Activated T-cell treated with anti-CD3 and anti-CD28 coated beads for 24 hours (primary cell): Measurements from ENCODE around the gene SPRR5.

ENCODE experiments used
- DNase-seq: peaks from one replicate; pipeline ENCODE4 v3.0.0-alpha.2; 2020; ENCODE audit warnings: low read depth

SPRR5 gene

DNA sequence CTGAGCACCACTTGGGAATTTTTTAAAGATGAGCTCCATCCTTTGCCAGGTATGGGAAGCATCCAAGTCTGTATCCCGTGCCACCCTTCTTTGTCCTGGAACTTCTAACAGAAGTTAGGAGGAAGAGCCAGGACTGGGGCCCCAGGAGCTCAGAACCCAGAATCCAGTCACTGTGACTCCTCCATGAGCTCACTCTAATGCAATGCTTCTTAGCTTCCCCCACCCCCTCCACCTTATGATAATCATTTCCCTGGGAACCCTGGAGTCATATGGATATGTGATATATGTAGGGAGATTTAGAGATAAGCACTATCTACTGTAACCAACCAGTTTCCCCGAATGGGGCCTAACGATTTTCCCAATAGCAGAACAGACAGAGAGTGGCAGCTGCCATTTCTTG is 758 bp upstream of the SPRR5 start:
- no peak for DNase-seq

DNA sequence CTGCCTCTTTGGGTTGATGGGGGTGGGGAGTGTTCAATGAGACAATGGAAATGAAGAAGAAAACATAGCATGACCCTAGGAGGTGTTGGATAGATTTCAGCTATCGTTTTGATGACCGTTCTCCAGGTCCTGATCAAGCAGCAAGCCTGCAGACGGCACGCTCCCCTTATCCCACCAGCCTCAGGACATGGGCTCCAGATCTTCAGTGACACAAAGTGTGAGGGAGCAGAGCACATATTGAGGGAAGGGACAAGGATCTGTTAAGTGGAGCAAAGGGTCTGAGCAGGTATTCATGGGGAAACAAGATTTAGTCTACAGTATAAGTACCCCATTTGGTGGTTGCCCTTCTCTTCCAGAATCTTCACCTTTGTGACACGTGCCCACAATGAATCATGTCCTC is 4.7 kb downstream of the SPRR5 start:
- DNase-seq, result no peak

DNA sequence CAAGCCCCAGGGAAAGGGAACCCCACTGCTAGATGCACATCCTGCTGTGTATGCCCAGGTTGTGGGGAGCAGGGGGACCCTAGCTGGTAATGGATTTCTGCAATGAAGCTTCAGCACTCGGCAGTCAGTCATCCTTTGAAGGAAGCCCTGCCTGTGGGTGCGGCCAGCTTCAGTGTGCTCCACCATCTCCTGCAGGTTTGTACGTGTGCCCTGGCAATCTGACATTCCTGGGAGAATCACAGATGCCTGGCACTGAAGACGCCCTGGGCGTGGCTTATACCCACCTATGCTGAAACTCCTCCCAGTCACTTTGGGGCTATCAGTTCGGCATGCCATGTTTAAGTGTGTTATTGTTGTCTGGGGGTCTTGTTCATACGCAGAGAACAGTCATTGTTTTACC is 6.8 kb downstream of the SPRR5 start:
- no peak for DNase-seq

DNA sequence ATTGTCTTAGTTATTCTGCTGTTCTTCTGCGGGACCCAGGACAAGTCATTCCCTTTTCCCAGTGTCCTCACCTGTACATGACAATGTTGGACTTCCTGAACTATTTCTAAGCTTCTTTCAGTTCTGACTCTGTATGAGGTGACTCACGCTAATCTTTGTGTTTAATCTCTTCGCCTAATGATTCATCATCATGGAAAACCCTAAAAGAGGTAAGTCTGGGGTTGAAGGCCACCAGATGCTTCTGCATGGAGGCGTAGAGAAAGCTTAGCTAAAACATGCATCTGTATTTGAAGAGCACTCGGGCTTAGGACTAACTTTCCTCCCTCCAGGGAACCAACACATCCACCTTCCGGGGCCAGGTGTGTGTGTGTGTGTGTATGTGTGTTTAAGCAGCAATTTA is 7.4 kb downstream of the SPRR5 start:
- no peak for DNase-seq

DNA sequence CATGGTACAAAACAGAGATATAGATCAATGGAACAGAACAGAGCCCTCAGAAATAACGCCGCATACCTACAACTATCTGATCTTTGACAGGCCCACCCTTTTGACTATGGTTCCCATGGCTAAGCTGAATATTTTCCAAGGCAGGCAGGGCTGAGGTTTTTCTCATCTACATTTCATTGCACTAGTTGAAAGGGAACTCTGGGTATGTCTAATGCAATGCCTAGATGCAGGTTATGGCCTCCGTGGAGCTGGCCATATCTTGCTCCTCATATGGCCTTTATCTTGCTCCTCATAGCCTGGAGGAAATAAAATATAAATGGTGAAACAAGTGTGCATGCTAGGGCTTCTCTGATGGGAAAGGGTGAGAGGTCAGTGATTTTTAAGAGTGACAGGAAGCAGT is 10.6 kb downstream of the SPRR5 start:
- no peak for DNase-seq

DNA sequence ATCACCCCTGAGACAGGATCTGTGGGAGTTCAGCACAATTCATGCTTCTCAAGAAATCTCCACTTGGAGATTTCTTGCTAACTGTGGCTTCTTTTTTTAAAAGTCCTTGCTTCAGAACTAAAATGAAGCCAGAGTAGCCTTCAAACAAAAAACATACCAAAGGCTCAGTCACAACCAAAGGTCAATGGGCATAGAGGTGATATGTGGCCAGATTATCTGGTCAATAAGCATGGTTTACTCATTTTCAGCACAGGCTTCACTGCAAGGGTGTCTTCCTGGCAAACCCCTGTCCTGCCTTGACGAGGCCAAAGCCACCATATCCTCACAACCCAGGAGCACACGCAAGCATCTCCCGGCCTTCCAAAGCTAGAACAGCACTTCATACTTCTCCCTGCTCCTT is 12.3 kb downstream of the SPRR5 start:
- DNase-seq, result no peak

DNA sequence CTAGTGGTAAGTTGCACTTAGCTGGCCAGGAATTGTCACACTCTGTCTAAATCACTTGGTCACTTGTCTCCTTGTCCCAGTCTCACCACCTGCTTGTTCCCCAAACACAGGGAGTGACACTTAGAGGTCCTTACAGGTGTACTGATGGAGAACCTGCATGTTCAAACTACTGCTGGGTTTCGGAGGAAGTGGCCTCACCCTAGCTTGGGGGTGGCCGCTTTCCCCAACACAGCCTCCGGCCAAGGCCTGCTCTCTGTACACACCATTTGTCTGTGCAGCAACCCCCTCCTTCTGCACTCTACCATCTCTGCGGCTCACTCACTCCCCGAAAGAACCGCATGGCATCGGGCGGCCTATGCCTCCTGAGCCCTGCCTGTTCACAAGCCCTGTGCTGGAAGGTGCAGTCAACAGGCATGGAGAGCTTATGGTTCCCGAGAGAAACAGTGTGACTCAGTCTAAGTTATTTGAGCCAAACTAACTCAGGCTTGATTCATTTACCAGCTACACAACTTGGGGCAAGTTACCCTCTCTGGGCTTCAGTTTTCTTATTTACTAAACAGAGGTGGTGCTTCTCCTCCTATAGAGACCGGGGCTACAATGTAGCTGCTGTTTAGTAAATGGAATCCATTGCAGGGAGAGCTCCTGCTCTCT is 12.9 kb downstream of the SPRR5 start:
- no peak for DNase-seq

DNA sequence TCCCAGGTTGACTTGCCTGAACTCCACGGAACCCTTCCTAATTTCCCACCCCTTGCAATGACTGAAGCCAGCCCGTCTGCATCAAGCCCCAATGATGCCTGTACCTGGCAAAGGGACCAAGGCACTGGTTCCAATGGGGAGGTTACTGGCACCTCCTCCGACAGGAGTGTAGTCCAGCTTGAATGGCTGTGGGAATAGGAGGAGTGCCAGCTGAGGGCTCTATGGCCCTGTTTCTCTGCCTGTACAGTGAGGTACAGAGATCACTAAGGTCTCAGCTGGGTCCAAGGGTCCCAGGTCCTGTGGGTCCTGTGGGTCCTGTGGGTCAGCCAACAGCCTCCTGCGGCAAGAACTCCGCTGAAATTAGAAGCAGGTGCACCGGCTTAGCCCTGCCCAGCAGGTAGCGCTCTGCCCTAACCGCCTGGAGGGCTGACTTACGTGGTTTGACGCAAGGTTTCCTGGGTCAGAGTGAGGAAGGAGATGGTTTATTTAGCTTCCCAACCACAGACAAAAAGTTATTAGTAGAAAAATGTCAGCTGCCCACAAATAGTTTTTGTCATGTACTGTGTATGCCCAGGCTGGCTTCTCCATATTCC is 13.5 kb downstream of the SPRR5 start:
- no peak for DNase-seq

DNA sequence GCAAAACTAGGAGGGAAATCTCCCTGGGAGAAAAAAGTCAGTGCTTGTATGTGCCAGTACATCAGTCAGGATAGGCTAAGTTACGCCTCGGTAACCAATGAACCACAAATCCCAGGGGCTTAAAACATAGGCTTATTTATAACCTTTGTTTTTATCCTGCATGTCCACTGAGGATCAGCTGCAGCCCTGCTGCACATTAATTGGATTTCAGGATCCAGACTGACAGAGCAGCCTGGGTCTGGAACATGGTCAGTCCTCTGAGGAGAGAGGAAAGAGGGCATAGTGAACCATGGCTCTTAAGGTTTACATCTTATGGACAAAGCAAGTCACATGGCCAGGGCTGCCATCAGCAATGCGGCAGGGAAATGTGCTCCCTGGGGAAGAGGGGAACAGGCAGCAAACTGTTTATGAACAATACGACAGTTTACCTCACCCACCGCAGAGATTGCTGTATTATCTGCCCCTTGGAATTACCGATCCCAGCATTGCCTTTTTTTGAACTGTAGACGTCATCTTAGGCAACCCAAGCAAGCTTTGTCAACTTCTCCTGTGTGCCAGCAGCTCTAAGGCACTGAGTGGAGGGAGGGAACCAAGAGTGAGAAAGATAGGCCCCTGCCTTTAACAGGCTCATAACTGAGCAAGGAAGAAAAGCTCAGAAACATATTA is 14.4 kb downstream of the SPRR5 start:
- DNase-seq, result no peak

DNA sequence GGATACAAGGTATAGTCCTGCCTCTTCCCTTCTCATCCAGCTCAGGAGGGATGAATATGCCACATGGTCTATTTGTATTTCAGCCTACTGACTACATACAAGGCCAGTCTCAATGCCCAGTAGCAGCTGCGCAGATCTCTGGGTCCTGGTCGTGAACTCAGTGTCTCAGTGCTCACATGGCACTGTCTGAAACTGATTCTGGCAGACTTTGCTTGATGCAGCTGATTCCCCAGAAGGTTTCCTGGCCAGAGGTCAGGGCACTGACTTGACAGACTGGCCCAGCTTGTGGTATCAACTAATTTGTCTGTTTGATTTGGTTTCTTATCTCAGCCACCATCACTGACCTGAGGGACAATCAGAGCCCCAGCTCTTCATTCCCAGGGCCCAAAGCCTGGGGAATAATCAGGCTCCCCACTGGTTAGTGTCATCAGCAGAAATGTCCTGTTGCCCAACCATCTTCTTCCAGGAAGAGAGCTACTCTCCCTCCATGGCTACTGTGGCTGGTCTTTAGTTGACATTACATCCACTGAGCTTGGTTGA is 15.9 kb downstream of the SPRR5 start:
- no peak for DNase-seq

DNA sequence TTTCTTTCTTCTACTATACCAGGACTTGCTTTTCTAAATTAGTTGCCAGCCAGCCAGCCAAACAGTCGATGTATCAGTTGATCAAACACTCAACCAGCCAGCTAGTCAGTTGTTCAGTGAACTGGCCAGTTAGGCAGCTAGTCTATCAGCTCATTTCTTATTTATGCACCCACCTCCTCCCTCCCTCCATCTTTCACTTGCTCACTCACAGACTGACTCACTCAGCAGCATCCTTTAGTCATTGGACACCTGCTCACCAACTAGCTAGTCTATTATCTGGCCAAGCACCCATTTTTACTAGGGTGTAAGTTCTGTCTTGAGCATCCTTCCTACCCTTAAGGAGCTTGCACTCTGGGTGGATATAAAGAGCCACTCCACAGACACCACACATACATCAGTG is 17.5 kb downstream of the SPRR5 start:
- no peak for DNase-seq

DNA sequence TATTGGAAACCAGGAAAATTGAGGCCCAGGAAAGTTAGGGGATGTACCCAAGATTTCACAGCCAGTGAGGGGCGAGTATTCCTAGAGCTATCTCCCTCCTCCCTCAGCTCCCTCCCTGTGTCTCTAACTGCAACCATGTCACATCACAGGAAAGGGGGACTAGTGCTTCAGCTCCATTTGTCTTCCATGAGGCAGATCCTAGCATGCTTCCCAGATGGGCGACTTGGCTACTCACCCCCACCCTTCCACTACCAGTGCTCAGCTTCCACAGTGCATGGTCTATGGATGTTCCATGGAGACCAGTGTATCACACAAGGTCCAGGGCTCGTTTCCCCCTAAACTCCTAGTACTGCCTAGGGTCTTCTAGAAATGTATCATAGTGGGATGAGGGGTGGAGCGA is 18.8 kb downstream of the SPRR5 start:
- DNase-seq, result no peak

DNA sequence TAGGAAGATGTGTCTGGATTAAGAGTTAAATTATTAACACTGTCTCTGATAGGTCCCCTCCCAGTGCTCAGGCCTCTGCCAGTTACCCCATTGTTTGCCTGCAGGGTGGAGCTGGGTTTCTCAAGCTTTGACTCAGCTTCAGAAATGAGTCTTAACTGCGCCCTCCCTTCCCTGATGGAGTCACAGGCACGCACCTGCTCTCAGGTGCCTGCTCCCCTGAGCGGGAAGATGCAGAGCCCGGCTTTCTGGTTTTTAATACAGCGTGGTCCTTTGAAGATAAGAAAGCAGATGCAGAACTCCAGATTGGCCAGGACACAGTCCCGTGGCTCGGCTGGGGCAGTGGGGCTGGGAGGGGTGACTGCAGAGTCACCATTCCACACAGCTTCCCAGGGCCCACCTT is 20.2 kb downstream of the SPRR5 start:
- no peak for DNase-seq

DNA sequence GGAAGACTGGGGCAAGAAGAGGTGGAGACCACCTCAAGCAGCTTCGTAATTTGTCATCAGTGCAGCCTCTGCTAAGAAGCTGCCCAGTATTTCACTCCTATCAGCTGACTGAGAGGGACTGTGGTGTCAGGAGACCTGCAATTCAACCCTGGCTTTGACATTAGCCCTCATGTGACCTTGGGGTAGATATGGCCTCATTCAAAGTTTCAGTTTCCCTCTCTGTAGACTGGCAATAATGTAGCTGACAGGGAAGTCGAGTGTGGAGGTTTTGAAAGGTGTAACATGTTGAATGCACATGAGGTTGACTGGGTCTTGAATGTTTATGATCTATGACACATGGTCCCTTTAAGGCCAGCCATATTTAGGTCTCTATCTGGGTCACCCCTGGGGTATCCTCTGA is 21.2 kb downstream of the SPRR5 start:
- DNase-seq, result no peak

DNA sequence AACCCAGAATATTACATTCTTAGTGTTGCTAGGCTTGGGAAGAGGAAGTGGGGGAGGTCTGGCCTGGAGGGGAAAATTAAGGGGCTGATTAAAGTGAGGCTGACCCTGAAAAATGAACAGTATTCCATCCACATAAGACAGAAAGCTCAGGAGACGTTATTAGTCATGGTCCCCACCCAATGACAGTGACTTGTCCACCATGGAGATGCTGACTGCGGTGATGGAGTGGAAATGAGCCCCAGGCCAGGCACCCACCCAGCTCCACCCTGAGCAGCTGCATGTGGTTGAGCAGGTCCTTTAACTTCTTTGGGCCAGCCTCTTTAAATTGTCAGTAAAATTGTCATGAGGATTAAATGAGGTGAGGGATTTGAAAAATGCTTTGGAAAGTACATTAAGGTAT is 22.0 kb downstream of the SPRR5 start:
- DNase-seq, result no peak

DNA sequence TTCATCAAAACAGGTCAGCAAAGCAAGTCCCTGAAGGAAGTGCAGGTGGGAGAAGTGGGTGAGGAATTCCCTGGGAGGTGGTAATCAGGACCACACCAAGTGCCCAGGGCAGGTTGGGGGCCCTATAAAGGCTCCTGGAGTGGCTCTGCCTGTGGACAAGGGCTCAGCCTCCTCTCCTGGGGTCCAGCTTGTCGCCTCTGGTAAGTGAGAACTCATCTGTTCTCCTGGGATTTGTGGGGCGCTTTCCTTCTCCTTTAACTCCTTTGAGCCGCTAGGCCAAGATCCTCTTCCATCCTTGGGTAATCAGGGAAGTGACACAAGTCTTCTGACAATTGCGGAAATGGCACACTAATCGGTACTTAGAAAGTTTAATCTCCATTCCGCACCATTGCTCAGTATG is 23.5 kb downstream of the SPRR5 start, which contains the start of gene SPRR4:
SPRR4 (plus strand) TSS at position 154 of the 400 bp plus-strand sequence. CDS start 1,243 bp downstream, outside the sequence.
- DNase-seq, result no peak

DNA sequence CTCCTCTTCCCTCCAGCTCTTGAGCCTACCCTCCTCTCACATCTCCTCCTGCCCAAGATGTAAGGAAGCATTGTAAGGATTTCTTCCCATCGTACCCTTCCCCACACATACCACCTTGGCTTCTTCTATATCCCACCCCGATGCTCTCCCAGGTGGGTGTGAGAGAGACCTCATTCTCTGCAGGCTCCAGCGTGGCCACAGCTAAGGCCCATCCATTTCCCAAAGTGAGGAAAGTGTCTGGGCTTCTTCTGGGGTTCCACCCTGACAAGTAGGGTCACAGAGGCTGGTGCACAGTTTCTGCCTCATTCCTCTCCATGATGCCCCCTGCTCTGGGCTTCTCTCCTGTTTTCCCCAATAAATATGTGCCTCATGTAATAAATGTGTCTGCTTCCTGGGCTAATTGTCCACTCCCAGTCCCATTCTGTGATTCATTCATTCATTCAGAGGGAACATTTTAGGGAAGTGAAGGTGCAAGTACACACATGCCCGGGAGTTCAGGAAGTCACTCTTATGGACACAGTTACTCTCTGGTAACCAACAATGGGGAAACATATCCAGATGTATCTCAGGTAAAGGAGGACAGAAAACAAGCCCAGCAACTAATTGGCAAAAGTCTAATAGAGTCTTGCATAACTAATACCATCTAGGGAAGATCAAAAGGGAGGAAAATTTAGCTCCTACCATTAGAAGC is 25.3 kb downstream of the SPRR5 start:
- DNase-seq, result no peak

DNA sequence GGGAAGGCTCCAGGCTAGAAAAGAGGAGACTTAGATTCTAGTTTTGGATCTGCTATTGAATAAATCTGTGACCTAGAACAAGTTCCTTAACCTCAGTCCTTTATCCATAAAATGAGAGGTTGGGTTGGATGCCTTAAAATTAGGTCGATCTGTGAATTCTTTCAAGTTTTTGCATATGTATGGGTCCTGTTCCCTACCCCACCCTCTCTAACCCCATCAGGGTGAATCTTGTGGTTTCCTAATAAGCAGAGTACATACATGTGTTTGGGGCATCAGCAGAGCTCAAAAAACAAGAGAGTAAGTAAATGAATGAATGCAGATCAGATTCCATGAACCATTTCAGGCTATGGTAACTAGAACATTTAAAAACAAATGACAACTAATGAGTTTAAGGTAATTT is 29.7 kb downstream of the SPRR5 start:
- DNase-seq, result no peak

DNA sequence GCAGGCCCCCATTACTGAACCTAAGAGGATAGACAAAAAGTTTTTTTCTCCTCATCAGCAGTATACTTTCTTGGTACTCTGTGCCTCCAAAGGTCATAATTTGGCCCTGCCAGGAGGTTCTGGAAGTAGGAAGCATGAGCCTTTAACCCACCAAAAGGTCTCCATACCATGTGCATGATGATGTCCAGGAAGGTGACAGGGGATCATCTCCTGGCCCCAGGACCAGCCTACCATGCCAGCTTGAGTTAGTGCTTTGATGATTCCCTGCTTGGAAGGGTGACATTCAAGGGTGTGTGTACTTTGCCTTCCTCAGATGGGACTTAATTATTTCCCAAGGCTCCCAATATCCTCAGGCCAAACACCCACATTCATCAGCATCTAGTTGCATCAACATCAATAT is 30.6 kb downstream of the SPRR5 start:
- no peak for DNase-seq

DNA sequence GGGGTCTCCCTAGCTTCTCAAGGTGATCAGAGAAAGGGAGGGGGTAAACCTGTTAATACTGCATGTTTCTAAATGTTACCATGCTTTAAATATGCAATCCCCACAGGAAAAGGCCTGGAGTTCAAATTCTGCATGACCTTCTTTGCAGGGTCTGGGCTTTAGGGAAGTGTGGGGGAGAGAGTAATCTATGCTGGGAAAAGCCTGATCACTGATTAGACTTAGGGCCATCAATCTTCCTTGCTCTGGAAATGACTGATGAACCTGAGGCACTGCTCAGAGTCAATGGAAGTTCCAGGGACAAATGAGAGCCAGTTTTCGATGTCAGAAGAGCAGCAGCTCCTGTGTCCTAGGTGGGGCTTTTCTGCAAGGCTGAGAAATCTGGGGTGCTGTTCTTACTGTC is 33.7 kb downstream of the SPRR5 start:
- no peak for DNase-seq

DNA sequence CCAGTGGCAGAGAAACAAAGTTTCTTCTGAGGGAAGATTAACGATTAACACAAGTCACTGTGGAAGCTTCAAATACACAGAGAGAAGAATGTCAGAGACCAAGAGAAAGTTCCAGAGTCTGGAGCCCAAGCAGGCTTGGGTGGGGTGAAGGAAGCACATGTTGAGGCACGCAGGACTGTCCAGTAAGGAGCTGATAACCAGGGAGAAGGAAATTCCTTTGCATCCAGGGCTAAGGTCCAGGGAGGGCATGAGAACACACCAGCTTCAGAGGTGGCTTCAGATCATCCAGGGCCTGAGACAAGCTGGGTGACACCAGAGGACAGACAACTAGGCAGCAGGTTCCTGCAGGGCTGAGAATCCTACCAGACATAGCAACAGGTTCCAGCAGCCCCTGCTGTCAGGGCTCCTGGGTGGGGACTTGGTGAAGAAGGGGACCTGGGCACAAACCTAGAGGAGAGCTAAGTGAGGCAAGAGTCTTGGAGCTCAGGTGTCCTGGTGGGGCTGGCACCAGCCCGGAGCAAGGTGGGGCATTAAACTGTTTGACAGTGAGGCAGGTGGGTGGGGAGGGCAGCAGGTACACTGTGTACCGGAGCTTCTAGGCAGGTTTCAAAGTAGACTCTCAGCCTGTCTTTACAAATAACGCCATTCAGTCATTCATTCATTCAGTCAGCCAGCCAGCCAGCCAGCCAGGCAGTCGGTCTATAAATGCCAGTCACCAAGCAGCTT is 34.3 kb downstream of the SPRR5 start:
- DNase-seq, result no peak

DNA sequence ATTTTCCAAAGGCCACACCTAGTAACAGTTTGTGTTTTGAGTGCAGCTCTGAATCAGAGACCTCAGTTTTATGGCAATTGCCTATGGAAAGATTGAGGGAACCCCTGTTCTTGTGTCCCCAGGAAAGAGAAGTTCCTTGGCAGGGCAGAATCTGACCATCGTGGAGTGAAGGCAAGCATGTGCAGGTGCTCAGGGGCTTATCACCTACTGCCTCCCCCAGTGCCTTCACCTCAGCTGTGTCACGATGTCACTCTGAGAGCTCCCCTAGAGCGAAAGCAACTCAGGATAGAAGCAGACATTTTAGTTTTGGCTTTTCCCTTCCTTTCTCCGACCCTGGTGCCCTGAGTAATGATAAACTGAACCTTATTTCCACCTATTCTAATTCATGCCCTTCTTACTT is 35.1 kb downstream of the SPRR5 start:
- no peak for DNase-seq
